Astrocyte (in vitro differentiated cells and primary cell): ENCODE measurements around the gene SMAGP. TPM values are rescaled to one million over a fixed set of nuclear protein-coding genes. Genes with fewer than 3 reads are reported as not detected.

Source experiments
- DNase-seq: peaks from one replicate; pipeline ENCODE4 v3.0.0-alpha.2; 2010; ENCODE audit warnings: low read depth
- FAIRE-seq: peaks from 2 replicates; lab custom pipeline; 2011; peaks lifted over from hg19 to GRCh38; lab: Jason Lieb, UNC
- H2AFZ ChIP-seq: 2 replicates; pipeline ENCODE4 v1.6.0; 2012; ENCODE audit warnings: low read depth, low read length, inconsistent platforms
- H3K27ac ChIP-seq: 2 replicates; pipeline ENCODE4 v1.5.1; 2011; ENCODE audit warnings: low read depth, low read length, inconsistent platforms
- H3K27me3 ChIP-seq: 2 replicates; pipeline ENCODE4 v1.6.0; 2011; ENCODE audit warnings: low read length, inconsistent platforms; ENCODE audit not compliant: insufficient read depth
- H3K36me3 ChIP-seq: 2 replicates; pipeline ENCODE4 v1.5.1; 2011; ENCODE audit warnings: low read length, inconsistent platforms; ENCODE audit not compliant: insufficient read depth
- H3K4me1 ChIP-seq: 2 replicates; pipeline ENCODE4 v1.5.1; 2011; ENCODE audit warnings: low read length, inconsistent platforms; ENCODE audit not compliant: insufficient read depth
- H3K4me2 ChIP-seq: 2 replicates; pipeline ENCODE4 v1.6.0; 2012; ENCODE audit warnings: low read length, inconsistent platforms
- H3K4me3 ChIP-seq: 2 replicates; pipeline ENCODE4 v1.5.1; 2011; ENCODE audit warnings: low read depth, mild to moderate bottlenecking, low read length, inconsistent platforms; ENCODE audit not compliant: insufficient read depth
- H3K79me2 ChIP-seq: 2 replicates; pipeline ENCODE4 v1.6.0; 2012; ENCODE audit warnings: mild to moderate bottlenecking, low read length, inconsistent platforms; ENCODE audit not compliant: insufficient read depth
- H3K9ac ChIP-seq: 2 replicates; pipeline ENCODE4 v1.6.0; 2012; ENCODE audit warnings: mild to moderate bottlenecking, low read length, inconsistent platforms
- H3K9me3 ChIP-seq: 2 replicates; pipeline ENCODE4 v1.5.1; 2012; ENCODE audit warnings: low read depth, mild to moderate bottlenecking, low read length, inconsistent platforms; ENCODE audit not compliant: insufficient read depth
- H4K20me1 ChIP-seq: 2 replicates; pipeline ENCODE4 v1.6.0; 2012; ENCODE audit warnings: low read length, inconsistent platforms; ENCODE audit not compliant: insufficient read depth
- H3K27ac Mint-ChIP-seq: one replicate; pipeline ENCODE4 v1.8.0; 2021; ENCODE audit warnings: mild to moderate bottlenecking, mixed read lengths; ENCODE audit not compliant: unreplicated experiment
- H3K27me3 Mint-ChIP-seq: one replicate; pipeline ENCODE4 v1.8.0; 2021; ENCODE audit warnings: low read depth, mixed read lengths; ENCODE audit not compliant: unreplicated experiment
- H3K36me3 Mint-ChIP-seq: one replicate; pipeline ENCODE4 v1.8.0; 2021; ENCODE audit warnings: low read depth, mixed read lengths; ENCODE audit not compliant: unreplicated experiment
- H3K4me1 Mint-ChIP-seq: one replicate; pipeline ENCODE4 v1.8.0; 2021; ENCODE audit warnings: low read depth, mixed read lengths; ENCODE audit not compliant: unreplicated experiment
- H3K4me3 Mint-ChIP-seq: one replicate; pipeline ENCODE4 v1.8.0; 2021; ENCODE audit warnings: mild to moderate bottlenecking, moderate library complexity, mixed read lengths; ENCODE audit not compliant: unreplicated experiment
- H3K9me3 Mint-ChIP-seq: one replicate; pipeline ENCODE4 v1.8.0; 2021; ENCODE audit warnings: mild to moderate bottlenecking, mixed read lengths; ENCODE audit not compliant: unreplicated experiment
- CTCF ChIP-seq: IDR thresholded peaks from 2 replicates; pipeline ENCODE4 v1.5.1; 2011; ENCODE audit warnings: low read depth, mild to moderate bottlenecking, inconsistent platforms, low read length, moderate library complexity; ENCODE audit not compliant: insufficient read depth
- EZH2 ChIP-seq: IDR thresholded peaks from 2 replicates; pipeline ENCODE4 v1.6.1; 2012; ENCODE audit warnings: mild to moderate bottlenecking, low read length, inconsistent platforms; ENCODE audit not compliant: insufficient read depth
- total RNA-seq: library from RNA; stranded (reverse); gene quantifications from 2 replicates; pipeline ENCODE4 v1.2.1, GENCODE V29; 2021

SMAGP gene
- total RNA-seq, 1 donor from 2014 or later = 3.6 TPM

GRCh38 chr12:51242120-51242519 lies 28.1 kb downstream of the SMAGP start:
- Histone ChIP-seq H3K9me3 (no peaks in the 10 kb centered on the region), H3K36me3 (peaks cover 44% of the 10 kb centered on the region), H3K9ac (no peak overlapping the region), H3K27ac (no peak overlapping the region), H3K27me3 (no peaks in the 10 kb centered on the region), H3K79me2 (peaks cover 35% of the 10 kb centered on the region), H3K4me1 (peaks cover 31% of the 10 kb centered on the region), H3K4me3 (no peak overlapping the region), H3K4me2 (no peak overlapping the region), H4K20me1 (peaks cover 15% of the 10 kb centered on the region), H2AFZ (no peak overlapping the region)
- FAIRE-seq = no peak
- H3K27me3 Mint-ChIP-seq = no peaks in the 10 kb centered on the region
- peaks cover 24% of the 10 kb centered on the region for H3K4me1 Mint-ChIP-seq
- no peak overlapping the region for H3K4me3 Mint-ChIP-seq
- H3K36me3 Mint-ChIP-seq = peaks cover 25% of the 10 kb centered on the region
- peak overlapping the region; percentile 72 for H3K27ac Mint-ChIP-seq
- no peaks in the 10 kb centered on the region for H3K9me3 Mint-ChIP-seq
- TF ChIP-seq CTCF (no peak), EZH2 (no peak)
- DNase-seq = no peak

GRCh38 chr12:51240971-51241370 lies 29.2 kb downstream of the SMAGP start:
- DNase-seq (peak; percentile 54), FAIRE-seq (no peak)
- H3K4me1 Mint-ChIP-seq = peaks cover 20% of the 10 kb centered on the region
- Histone ChIP-seq H3K27ac (peak overlapping the region; percentile 63), H2AFZ (no peak overlapping the region), H3K9ac (peak overlapping the region; percentile 29), H3K79me2 (peaks cover 35% of the 10 kb centered on the region), H3K4me1 (peaks cover 24% of the 10 kb centered on the region), H3K4me3 (no peak overlapping the region), H3K4me2 (peak overlapping the region; percentile 92), H3K27me3 (no peaks in the 10 kb centered on the region), H4K20me1 (peaks cover 15% of the 10 kb centered on the region), H3K36me3 (peaks cover 41% of the 10 kb centered on the region), H3K9me3 (no peaks in the 10 kb centered on the region)
- no peaks in the 10 kb centered on the region for H3K27me3 Mint-ChIP-seq
- TF ChIP-seq CTCF (no peak), EZH2 (no peak)
- peaks cover 19% of the 10 kb centered on the region for H3K36me3 Mint-ChIP-seq
- peak overlapping the region; percentile 42 for H3K4me3 Mint-ChIP-seq
- peak overlapping the region; percentile 51 for H3K27ac Mint-ChIP-seq
- no peaks in the 10 kb centered on the region for H3K9me3 Mint-ChIP-seq

- H3K9ac ChIP-seq = peak within 1 kb of the TSS; percentile 100
- FAIRE-seq = no peak
- TF ChIP-seq EZH2 (no peak), CTCF (peak; percentile 9)
- Mint-ChIP-seq H3K4me1 (peaks cover 15% of the 10 kb centered on the region), H3K27ac (peak within 1 kb of the TSS; percentile 96), H3K9me3 (no peaks in the 10 kb centered on the region), H3K36me3 (peaks cover 12% of the 10 kb centered on the region), H3K4me3 (peak within 1 kb of the TSS; percentile 94), H3K27me3 (no peaks in the 10 kb centered on the region)
- H4K20me1 ChIP-seq = peaks cover 12% of the 10 kb centered on the region
- H3K4me3 ChIP-seq = peak within 1 kb of the TSS; percentile 100
- peaks cover 21% of the 10 kb centered on the region for H3K4me1 ChIP-seq
- H3K27me3 ChIP-seq = no peaks in the 10 kb centered on the region
- peak within 1 kb of the TSS; percentile 100 for H3K27ac ChIP-seq
- H3K79me2 ChIP-seq = peaks cover 31% of the 10 kb centered on the region
- H3K9me3 ChIP-seq = no peaks in the 10 kb centered on the region
- DNase-seq = peak; percentile 88
- H3K36me3 ChIP-seq = peaks cover 31% of the 10 kb centered on the region
- peak within 1 kb of the TSS; percentile 92 for H3K4me2 ChIP-seq
- peak within 1 kb of the TSS; percentile 96 for H2AFZ ChIP-seq
Measured at GRCh38 chr12:51238510-51239334, 31.5 kb downstream of the SMAGP start, which contains the start of gene DAZAP2. Gene DAZAP2, plus strand, starts transcription at chr12:51238826. Its CDS starts 82 bp downstream, at chr12:51238908.
